HG02678 (cell line): ENCODE results near the gene CNTNAP1.

Experiments
- ATAC-seq: cut with Tn5 transposase; IDR thresholded peaks from one replicate; pipeline ENCODE4 v1.9.1; 2021; ENCODE audit warnings: mild to moderate bottlenecking, moderate library complexity; ENCODE audit not compliant: unreplicated experiment

Gene CNTNAP1

GRCh38 chr17:42683407-42684034 lies 1.2 kb downstream of the CNTNAP1 start:
- ATAC-seq, result no peak

GRCh38 chr17:42684929-42685556 lies 2.7 kb downstream of the CNTNAP1 start:
- no peak for ATAC-seq

GRCh38 chr17:42685831-42686230 lies 3.5 kb downstream of the CNTNAP1 start:
- no peak for ATAC-seq

- ATAC-seq, result no peak
Measured at GRCh38 chr17:42686520-42687128, 4.3 kb downstream of the CNTNAP1 start.

GRCh38 chr17:42687707-42688320 lies 5.5 kb downstream of the CNTNAP1 start:
- no peak for ATAC-seq

GRCh38 chr17:42690596-42690995 lies 8.3 kb downstream of the CNTNAP1 start:
- no peak for ATAC-seq

GRCh38 chr17:42691021-42691545 lies 8.8 kb downstream of the CNTNAP1 start:
- ATAC-seq, result no peak

GRCh38 chr17:42692489-42692888 lies 10.2 kb downstream of the CNTNAP1 start:
- no peak for ATAC-seq

GRCh38 chr17:42694524-42694923 lies 12.2 kb downstream of the CNTNAP1 start:
- no peak for ATAC-seq

GRCh38 chr17:42695500-42695899 lies 13.2 kb downstream of the CNTNAP1 start:
- no peak for ATAC-seq

GRCh38 chr17:42697108-42697811 lies 14.9 kb downstream of the CNTNAP1 start:
- no peak for ATAC-seq

- no peak for ATAC-seq
Measured at GRCh38 chr17:42698736-42699414, 16.5 kb downstream of the CNTNAP1 start.

- ATAC-seq, result no peak
Measured at GRCh38 chr17:42699415-42699740, 17.0 kb downstream of the CNTNAP1 start.

GRCh38 chr17:42700586-42701289 lies 18.4 kb downstream of the CNTNAP1 start:
- ATAC-seq, result no peak

- no peak for ATAC-seq
Measured at GRCh38 chr17:42702446-42702845, 20.1 kb downstream of the CNTNAP1 start.

GRCh38 chr17:42704490-42704836 lies 22.1 kb downstream of the CNTNAP1 start:
- ATAC-seq, result peak; percentile 17

GRCh38 chr17:42704837-42705494 lies 22.6 kb downstream of the CNTNAP1 start:
- ATAC-seq, result peak; percentile 80

- ATAC-seq, result no peak
Measured at GRCh38 chr17:42706732-42707131, 24.4 kb downstream of the CNTNAP1 start.

GRCh38 chr17:42708588-42708987 lies 26.3 kb downstream of the CNTNAP1 start:
- no peak for ATAC-seq

GRCh38 chr17:42709561-42709960 lies 27.2 kb downstream of the CNTNAP1 start:
- ATAC-seq, result no peak
